RWPE1 (cell line): ENCODE measurements around the gene RASSF5.

ENCODE experiments used
- CTCF ChIA-PET: fragments of 350-600 bp; sonication (Branson Sonifier 250); formaldehyde crosslinking; extraction: SDS; loops from one replicate; lab custom pipeline; 2021; lab: Yijun Ruan, JAX
- POLR2A ChIA-PET: fragments of 400-600 bp; formaldehyde crosslinking; extraction: SDS; loops from one replicate; lab custom pipeline; 2020; ENCODE audit warnings: antibody characterized with exemption; ENCODE audit not compliant: low non-redundant PET; lab: Yijun Ruan, JAX
- DNase-seq: peaks from one replicate; pipeline ENCODE4 v3.0.0; 2012; ENCODE audit warnings: low spot score
- H3K27ac ChIP-seq: fragments of 450-650 bp; 2 replicates; pipeline ENCODE4 v1.5.1; 2017
- CTCF ChIP-seq: fragments of 450-650 bp; conservative IDR thresholded peaks from 2 replicates; pipeline ENCODE4 v1.5.1; 2017; ENCODE audit warnings: low read depth, mild to moderate bottlenecking

The RASSF5 gene

GRCh38 chr1:206491616-206492015 is 15.7 kb upstream of the RASSF5 start:
- no peak overlapping the region for H3K27ac ChIP-seq
- POLR2A ChIA-PET = no interaction called here
- CTCF ChIA-PET = interaction anchor here (1.0 to 3.5 kb wide), 7 partner anchors 10 to 421 kb away, joined by 3 to 45 read pairs (median 15); no protein-coding TSS in a partner anchor

DNA sequence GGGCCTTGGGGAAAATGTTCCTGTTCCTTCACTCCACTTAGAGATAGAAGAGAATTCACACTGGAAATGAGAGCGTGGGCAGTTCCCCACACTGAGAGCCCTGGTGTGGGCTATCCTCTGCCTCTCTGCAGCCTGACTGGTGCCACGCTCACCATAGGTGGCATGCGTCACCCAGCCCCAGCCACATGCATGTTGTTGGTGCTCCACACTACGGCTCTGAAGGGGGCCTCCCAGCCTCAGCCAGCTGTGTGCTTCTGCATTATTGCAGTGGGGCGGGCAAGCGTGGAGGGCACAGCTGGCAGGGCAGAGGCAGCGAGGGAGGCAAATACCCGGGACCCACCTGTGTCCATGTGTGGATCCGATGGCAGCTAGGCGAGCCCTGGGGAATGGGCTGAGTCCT is 14.7 kb upstream of the RASSF5 start:
- no peak for TF ChIP-seq CTCF
- DNase-seq = no peak
- ChIA-PET POLR2A (no interaction called here), CTCF (interaction anchor here (0.6 to 1.3 kb wide), 5 partner anchors 13 to 1362 kb away, joined by 3 to 5 read pairs (median 3); partner anchors contain the start of gene EIF2D)
- H3K27ac ChIP-seq = no peak overlapping the region

More at GRCh38 chr1:206491616-206492015, 15.7 kb upstream of the RASSF5 start:
- TF ChIP-seq CTCF = no peak
- DNase-seq = no peak

- no peak for DNase-seq
- ChIA-PET CTCF (interaction anchor here (0.6 to 1.6 kb wide), 5 partner anchors 14 to 358 kb away, joined by 3 to 5 read pairs (median 4); partner anchors contain the start of genes EIF2D and IKBKE), POLR2A (no interaction called here)
- no peak for TF ChIP-seq CTCF
- no peak overlapping the region for H3K27ac ChIP-seq
Measured at GRCh38 chr1:206493279-206493678, 14.1 kb upstream of the RASSF5 start.

GRCh38 chr1:206495011-206495461 is 12.3 kb upstream of the RASSF5 start:
- CTCF ChIA-PET = interaction anchor here (0.6 to 2.6 kb wide), 7 partner anchors 12 to 860 kb away, joined by 3 to 8 read pairs (median 5); partner anchors contain the start of genes EIF2D and RASSF5
- POLR2A ChIA-PET = interaction anchor here (0.6 to 0.8 kb wide), 2 partner anchors 12 to 49 kb away, joined by 4 to 6 read pairs; partner anchors contain the start of gene RASSF5
- no peak overlapping the region for H3K27ac ChIP-seq
- TF ChIP-seq CTCF = no peak
- no peak for DNase-seq

DNA sequence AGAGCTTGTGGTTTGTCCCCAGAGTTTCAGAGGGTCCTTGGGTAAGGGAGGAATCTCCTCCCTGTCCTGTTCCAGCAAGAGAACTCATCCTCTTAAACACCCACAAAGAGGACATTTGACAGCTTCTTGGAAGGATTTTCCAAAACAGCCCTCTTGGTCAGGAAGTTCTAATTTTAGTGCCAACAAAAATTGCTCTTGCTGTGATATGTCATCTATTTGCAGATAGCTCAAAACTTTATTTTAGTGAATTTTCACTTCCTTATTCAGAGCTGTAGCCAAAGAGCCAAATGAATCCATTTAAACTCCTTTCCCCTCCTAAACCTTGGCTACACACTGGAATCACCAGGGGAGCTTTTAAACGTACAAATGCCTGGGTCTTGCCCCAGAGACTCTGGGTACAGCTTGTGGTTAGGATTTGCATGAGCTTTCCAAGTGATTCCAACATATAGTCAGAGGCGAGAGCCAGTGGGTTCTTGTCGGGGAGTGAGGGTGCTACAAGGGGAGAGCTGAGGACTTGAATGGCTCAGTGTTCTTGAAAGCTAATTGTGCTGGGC is 11.8 kb upstream of the RASSF5 start:
- no peak overlapping the region for H3K27ac ChIP-seq
- DNase-seq = no peak
- POLR2A ChIA-PET = interaction anchor here (0.8 kb wide), 1 partner anchor 12 kb away, joined by 4 read pairs; the partner anchor contains the start of gene RASSF5
- CTCF ChIA-PET = interaction anchor here (0.7 to 2.6 kb wide), 6 partner anchors 11 to 151 kb away, joined by 3 to 8 read pairs (median 4); partner anchors contain the start of genes EIF2D and RASSF5
- no peak for TF ChIP-seq CTCF

DNA sequence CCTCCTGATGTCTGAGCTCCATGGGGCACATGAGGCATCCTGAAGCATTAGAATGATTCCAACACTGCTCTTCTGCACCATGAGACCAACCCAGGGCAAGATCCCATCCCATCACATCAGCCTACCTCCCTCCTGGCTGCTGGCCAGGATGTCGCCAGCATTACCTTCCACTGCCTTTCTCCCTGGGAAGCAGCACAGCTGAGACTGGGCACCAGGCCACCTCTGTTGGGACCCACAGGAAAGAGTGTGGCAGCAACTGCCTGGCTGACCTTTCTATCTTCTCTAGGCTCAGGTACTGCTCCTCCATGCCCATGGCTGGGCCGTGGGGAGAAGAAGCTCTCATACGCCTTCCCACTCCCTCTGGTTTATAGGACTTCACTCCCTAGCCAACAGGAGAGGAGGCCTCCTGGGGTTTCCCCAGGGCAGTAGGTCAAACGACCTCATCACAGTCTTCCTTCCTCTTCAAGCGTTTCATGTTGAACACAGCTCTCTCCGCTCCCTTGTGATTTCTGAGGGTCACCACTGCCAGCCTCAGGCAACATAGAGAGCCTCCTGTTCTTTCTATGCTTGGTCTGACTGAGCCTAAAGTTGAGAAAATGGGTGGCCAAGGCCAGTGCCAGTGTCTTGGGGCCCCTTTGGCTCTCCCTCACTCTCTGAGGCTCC is 11.1 kb upstream of the RASSF5 start:
- no peak for TF ChIP-seq CTCF
- ChIA-PET POLR2A (interaction anchor here (0.9 kb wide), 1 partner anchor 11 kb away, joined by 6 read pairs; the partner anchor contains the start of gene RASSF5), CTCF (interaction anchor here (0.7 to 2.6 kb wide), 6 partner anchors 15 to 150 kb away, joined by 3 to 8 read pairs (median 4); partner anchors contain the start of gene EIF2D)
- no peak for DNase-seq
- H3K27ac ChIP-seq = no peak overlapping the region
